ENCODE measurements around the gene FAM217A. TPM values are rescaled to one million over a fixed set of nuclear protein-coding genes. Genes with fewer than 3 reads are reported as not detected.

Gene FAM217A
- total RNA-seq (not detected), polyA plus RNA-seq (under 1 TPM in 2 of 3 donors, not detected in 1; 0.08 to 0.68 TPM)
- long read RNA-seq, donor 1: 0 reads
- long read RNA-seq, donor 2: 0 reads
- long read RNA-seq, donor 3: 0 reads
- long read RNA-seq, donor 4: 0 reads
- long read RNA-seq, donor 5: 0 reads
- long read RNA-seq, donor 6: 0 reads
- long read RNA-seq, donor 7: 0 reads
- long read RNA-seq, donor 8: 0 reads
- long read RNA-seq, donor 9: 0 reads
- long read RNA-seq, donor 10: 0 reads

- 61 to 81% (median 73%) methylated on average over 9 to 91 of the region's 91 CpGs for WGBS, 5 donors
- no peak for TF ChIP-seq EP300 (IDR thresholded peaks at IDR 0.05)
- no peak for TF ChIP-seq POLR2A (IDR thresholded peaks at IDR 0.05)
- no peak for TF ChIP-seq POLR2AphosphoS5 (IDR thresholded peaks at IDR 0.05)
- no peak for TF ChIP-seq CTCF (IDR thresholded peaks at IDR 0.05)
- intact Hi-C loops (cut with DNase I; ENCODE audit: low total_unique reads): no loop called here
- no peak within 1 kb of the TSS for H3K4me3 ChIP-seq
- H3K36me3 ChIP-seq: no peaks in the 10 kb centered on the region
- H3K9me3 ChIP-seq: no peaks in the 10 kb centered on the region
- H3K4me1 ChIP-seq: peaks cover 0 to 10% (median 2%) of the 10 kb centered on the region in 4 donors
- peaks cover 0 to 14% (median 8%) of the 10 kb centered on the region in 3 donors for H3K27me3 ChIP-seq
- peak in 1 of 2 donors; percentile 35 for DNase-seq
- no peak within 1 kb of the TSS for H3K27ac ChIP-seq
These were observed at the start of gene FAM217A for GRCh38 chr6:4078691-4079471. Gene FAM217A, minus strand, starts transcription at chr6:4079137. Its CDS starts 1,723 bp downstream, at chr6:4077414.

GRCh38 chr6:4128072-4128471 is 49.1 kb upstream of the FAM217A start:
- Histone ChIP-seq H3K36me3 (peaks cover 49 to 94% (median 91%) of the 10 kb centered on the region in 4 donors), H3K9me3 (no peaks in the 10 kb centered on the region), H3K27ac (no peak overlapping the region), H3K4me3 (no peak overlapping the region), H3K4me1 (peaks cover 0 to 42% (median 24%) of the 10 kb centered on the region in 4 donors), H3K27me3 (no peaks in the 10 kb centered on the region)
- TF ChIP-seq EP300 (IDR thresholded peaks at IDR 0.05) (no peak), POLR2A (IDR thresholded peaks at IDR 0.05) (no peak), CTCF (IDR thresholded peaks at IDR 0.05) (no peak), POLR2AphosphoS5 (IDR thresholded peaks at IDR 0.05) (no peak)
- intact Hi-C loops (cut with DNase I; ENCODE audit: low total_unique reads): no loop called here
- 9 to 23% (median 18%) methylated on average over 1 of the region's 1 CpG for WGBS, 5 donors
- DNase-seq: no peak

- TF ChIP-seq POLR2AphosphoS5 (IDR thresholded peaks at IDR 0.05): no peak
- no peak for TF ChIP-seq EP300 (IDR thresholded peaks at IDR 0.05)
- no peak for TF ChIP-seq CTCF (IDR thresholded peaks at IDR 0.05)
- DNase-seq: no peak
- 71 to 85% (median 81%) methylated on average over 8 of the region's 8 CpGs for WGBS, 5 donors
- H3K4me1 ChIP-seq: peaks cover 0 to 32% (median 17%) of the 10 kb centered on the region in 4 donors
- H3K4me3 ChIP-seq: no peak overlapping the region
- H3K27me3 ChIP-seq: no peaks in the 10 kb centered on the region
- H3K36me3 ChIP-seq: peaks cover 55 to 97% (median 95%) of the 10 kb centered on the region in 4 donors
- intact Hi-C loops (cut with DNase I; ENCODE audit: low total_unique reads): no loop called here
- no peaks in the 10 kb centered on the region for H3K9me3 ChIP-seq
- H3K27ac ChIP-seq: peak overlapping the region in 3 of 5 donors; percentile 2 to 36 (median 15)
These were observed 47.3 kb upstream of the FAM217A start for GRCh38 chr6:4125933-4126864.

- H3K27me3 ChIP-seq: no peaks in the 10 kb centered on the region
- 85 to 91% (median 87%) methylated on average over 5 of the region's 5 CpGs for WGBS, 5 donors
- DNase-seq: no peak
- peaks cover 0 to 32% (median 13%) of the 10 kb centered on the region in 4 donors for H3K4me1 ChIP-seq
- TF ChIP-seq POLR2AphosphoS5 (IDR thresholded peaks at IDR 0.05) (no peak), EP300 (IDR thresholded peaks at IDR 0.05) (no peak), POLR2A (IDR thresholded peaks at IDR 0.05) (no peak), CTCF (IDR thresholded peaks at IDR 0.05) (no peak)
- H3K4me3 ChIP-seq: no peak overlapping the region
- H3K27ac ChIP-seq: peak overlapping the region in 4 of 5 donors; percentile 2 to 36 (median 20)
- intact Hi-C loops (cut with DNase I; ENCODE audit: low total_unique reads): no loop called here
- H3K9me3 ChIP-seq: no peaks in the 10 kb centered on the region
- H3K36me3 ChIP-seq: peaks cover 61 to 100% (median 99%) of the 10 kb centered on the region in 4 donors
These were observed 46.6 kb upstream of the FAM217A start for GRCh38 chr6:4125500-4125899.

Data from stomach (tissue), 19 donors.